Dedifferentiated amniotic fluid mesenchymal stem cell (primary cell): ENCODE measurements around the gene PTPRA.
"Not testable (repeated sequence)": the region's sequence is repeated elsewhere in the genome, so short reads cannot be mapped to it uniquely, and the experiment has no call there.

Experiments used
- DNase-seq: peaks from one replicate; pipeline ENCODE4 v3.0.0-alpha.2; 2016; ENCODE audit errors: extremely low spot score

Gene PTPRA

GRCh38 chr20:2889209-2889608, 15.9 kb downstream of the PTPRA start:
- no peak for DNase-seq

DNA sequence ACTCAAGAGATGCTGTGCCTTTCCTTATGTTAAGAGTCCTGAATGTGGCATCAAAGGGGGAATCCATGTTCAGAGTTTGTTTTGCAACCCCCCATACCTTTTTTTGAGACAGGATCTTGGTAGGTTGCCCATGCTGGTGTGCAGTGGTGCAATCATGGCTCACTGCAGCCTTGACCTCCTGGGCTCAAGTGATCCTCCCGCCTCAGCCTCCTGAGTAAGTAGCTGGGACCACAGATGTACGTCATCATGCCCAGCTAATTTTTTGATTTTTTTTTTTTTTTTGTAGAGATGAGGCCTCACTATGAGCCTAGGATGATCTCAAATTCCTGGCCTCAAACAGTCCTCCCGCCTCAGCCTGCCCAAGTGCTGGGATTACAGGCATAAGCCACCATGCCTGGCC, 16.5 kb downstream of the PTPRA start:
- DNase-seq: no peak

- DNase-seq: no peak
Measured at GRCh38 chr20:2890742-2891141, 17.5 kb downstream of the PTPRA start.

- no peak for DNase-seq
Measured at GRCh38 chr20:2891343-2891742, 18.1 kb downstream of the PTPRA start.

DNA sequence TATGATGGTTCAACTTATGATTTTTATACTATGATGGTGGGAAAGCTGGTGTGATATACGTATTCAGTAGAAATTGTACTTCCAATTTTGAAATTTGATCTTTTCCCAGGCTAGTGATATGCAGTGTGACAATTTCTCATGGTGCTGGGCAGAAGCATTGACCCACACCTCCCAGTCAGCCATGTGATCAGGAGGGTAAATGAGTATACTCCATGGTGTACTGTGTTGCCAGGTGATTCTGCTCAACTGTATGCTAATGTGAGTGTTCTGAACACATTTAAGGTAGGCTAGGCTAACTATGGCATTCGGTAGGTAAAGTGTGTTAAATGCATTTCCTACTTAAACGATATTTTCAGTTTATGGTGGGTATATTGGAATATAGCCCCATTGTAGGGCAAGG, 19.1 kb downstream of the PTPRA start:
- DNase-seq: no peak

DNA sequence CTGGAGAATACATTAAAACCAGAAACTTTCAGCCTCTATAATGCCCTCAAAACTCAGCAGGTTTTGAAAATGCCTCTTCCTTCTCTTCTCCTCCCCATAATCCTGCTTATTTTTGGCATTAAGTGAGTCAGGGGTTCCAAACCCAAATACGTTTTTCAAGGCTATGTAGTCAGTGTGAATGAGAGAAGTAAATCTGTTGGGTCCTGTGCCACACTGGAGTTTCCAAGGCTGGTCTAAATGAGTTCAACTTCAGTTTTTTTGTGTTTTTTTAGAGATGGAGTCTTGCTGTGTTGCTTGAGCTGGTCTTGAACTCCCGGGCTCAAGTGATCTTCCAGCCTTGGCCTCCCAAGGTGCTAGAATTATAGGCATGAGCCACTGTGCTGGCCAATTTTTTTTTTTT, 20.9 kb downstream of the PTPRA start:
- no peak for DNase-seq

- DNase-seq: not testable (repeated sequence)
Measured at GRCh38 chr20:2895154-2895553, 21.9 kb downstream of the PTPRA start.

- DNase-seq: no peak
Measured at GRCh38 chr20:2899243-2899642, 26.0 kb downstream of the PTPRA start.

GRCh38 chr20:2900845-2901592, 27.7 kb downstream of the PTPRA start:
- DNase-seq: no peak

DNA sequence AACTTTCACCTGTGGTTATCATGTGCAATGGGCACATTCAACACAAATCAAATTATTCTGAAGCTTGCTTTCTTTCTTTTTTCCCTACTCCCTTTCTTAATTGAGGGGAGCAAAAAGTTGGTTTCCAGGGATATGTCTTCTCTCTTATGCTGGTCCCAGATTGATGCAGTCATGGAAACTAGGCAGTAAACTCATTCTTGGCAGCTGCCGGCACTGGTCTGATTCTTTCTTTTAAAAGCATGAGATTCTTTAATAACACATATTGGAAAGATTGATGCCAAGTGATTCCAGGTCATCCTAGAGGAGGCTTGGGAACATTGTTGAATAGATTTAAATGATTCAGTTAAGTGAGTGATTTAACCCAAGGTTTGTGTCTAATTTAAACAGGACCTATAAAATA, 29.0 kb downstream of the PTPRA start:
- DNase-seq: no peak

DNA sequence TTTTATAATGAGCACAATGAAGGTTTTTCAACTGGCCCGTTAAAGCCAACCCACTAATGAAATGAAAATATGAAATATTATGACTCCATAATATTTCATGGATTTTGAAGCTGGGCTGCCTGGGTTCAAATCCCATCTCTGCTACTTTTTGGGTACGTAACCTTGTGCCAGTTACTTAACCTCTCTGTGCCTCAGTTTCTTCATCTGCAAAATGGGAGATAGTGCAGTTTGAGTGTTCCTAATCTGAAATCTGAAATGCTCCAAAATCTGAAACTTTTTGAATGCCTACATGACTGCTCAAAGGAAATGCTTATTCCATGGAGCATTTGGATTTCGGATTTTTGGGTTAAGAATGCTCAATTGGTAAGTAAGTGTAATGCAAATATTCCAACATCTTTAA, 29.5 kb downstream of the PTPRA start:
- no peak for DNase-seq

- DNase-seq: no peak
Measured at GRCh38 chr20:2903686-2904085, 30.4 kb downstream of the PTPRA start.

- DNase-seq: no peak
Measured at GRCh38 chr20:2907519-2907918, 34.2 kb downstream of the PTPRA start.

DNA sequence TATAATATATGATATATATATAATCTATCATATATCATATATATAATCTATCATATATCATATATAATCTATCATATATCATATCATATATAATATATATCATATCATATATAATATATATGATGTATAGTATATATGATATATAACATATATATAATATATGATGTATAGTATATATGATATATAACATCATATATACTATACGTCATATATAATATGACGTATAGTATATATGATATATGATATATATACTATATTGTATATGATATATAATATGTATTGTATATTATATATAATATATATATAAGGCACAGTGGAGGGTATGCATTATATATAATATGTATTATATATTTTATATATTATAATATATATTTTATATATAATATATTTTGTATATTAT, 36.7 kb downstream of the PTPRA start:
- DNase-seq: no peak

DNA sequence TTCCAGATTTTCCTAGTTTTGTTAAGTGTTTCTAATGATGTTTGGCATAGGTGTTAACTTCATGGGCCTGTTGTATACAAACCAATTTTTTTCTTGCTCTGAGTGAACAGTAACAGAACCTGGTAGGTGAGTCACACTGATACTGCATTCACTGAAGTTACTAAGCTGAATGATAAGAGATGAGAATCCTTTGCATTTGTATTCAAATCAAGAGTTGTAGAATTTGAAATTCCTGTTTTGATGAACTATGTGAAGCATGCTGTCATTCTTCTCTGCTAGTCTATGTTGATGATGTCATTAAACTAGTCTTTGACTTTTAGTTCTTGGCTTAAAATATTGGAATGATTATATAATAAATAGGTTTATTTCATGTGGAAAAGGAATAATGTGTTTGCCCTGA, 37.9 kb downstream of the PTPRA start:
- no peak for DNase-seq

GRCh38 chr20:2914160-2914559, 40.9 kb downstream of the PTPRA start:
- no peak for DNase-seq

DNA sequence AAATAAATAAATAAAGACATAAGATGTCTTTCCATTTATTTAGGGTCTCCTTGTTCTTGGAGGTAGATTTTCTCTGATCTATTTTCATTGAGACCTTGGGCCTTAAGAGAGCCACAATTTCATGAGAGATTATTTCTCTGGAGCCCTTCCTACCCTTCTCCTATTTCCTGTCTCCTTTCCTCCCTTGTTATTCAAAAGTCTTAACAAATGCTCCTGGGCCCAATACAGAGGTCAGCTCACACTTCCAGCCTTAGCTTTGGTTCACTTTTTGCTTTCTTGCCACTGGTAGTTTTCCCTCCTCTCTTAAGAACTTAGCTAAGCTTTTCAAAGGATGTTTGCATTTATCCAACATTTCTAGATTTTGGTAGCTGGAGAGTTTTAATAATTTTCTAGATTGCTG, 44.0 kb downstream of the PTPRA start:
- no peak for DNase-seq

- DNase-seq: no peak
Measured at GRCh38 chr20:2918096-2919049, 45.1 kb downstream of the PTPRA start.

DNA sequence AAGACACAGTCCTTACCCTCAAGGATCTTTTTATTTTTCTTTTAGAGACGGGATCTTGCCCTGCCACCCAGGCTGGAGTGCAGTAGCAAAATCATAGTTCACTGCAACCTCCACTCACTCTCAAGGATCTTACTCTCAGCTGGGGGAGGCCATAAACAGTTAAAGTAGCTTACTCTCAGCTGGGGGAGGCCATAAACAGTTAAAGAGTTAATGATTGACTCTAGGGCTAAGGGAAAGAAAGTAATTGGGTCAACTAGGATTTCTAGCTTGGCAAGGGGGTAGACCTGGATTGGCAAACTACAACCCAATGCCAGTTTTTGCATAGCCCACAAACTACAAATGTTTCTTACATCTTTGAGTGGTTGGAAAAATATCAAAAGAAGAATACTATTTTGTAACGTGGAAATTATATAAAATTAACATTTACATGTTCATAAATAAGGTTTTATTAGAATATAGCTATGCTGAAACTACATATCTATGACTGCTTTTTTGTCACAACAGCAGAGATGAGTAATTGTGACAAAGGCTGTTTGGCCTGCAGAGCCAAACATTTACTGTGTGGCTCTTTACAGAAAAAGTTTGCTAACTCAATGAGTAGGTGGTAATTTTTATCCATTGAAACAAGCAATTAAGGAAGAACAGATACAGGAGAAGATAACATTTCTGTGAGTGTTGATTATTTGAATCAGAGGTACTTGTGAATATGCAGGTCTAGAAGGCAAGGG, 46.4 kb downstream of the PTPRA start:
- DNase-seq: no peak

DNA sequence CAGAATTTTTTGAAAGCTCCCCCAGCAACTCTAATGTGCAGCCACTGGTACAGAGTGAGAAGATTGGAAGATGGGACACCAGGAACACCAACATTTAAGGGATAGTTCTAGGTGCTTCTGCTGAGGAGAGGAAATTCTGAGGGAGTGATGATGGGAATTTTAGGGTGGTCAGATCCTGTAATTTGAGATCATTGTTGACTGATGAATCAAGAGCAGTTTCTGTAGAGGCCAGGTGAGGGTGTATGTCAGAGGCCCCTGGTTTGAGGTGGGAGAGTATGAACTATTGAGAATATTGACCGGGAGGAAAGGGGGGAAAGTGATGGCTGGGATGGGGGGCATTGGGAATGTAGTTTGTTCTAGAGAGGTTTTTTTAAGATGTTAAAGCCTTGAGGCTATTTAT, 47.2 kb downstream of the PTPRA start:
- no peak for DNase-seq

- DNase-seq: no peak
Measured at GRCh38 chr20:2921506-2921905, 48.2 kb downstream of the PTPRA start.

- DNase-seq: no peak
Measured at GRCh38 chr20:2922957-2923356, 49.7 kb downstream of the PTPRA start.
